ENCODE measurements around the gene BACE1.

Gene BACE1

GRCh38 chr11:117316197-117316961, at the start of gene BACE1:
Gene BACE1, minus strand, starts transcription at chr11:117316256. Its CDS starts 461 bp downstream, at chr11:117315795.
- Histone ChIP-seq H3K4me2 (ENCODE audit: low read length) (no peak within 1 kb of the TSS), H3K4me3 (ENCODE audit: low read length) (no peak within 1 kb of the TSS), H3K4me1 (ENCODE audit: control insufficient read depth, low read length) (no peaks in the 10 kb centered on the region), H3K27ac (ENCODE audit: low read depth, low read length) (no peak within 1 kb of the TSS), H3K9me3 (ENCODE audit: control insufficient read depth, insufficient read depth, low read length) (no peaks in the 10 kb centered on the region), H3K36me3 (ENCODE audit: control insufficient read depth, low read length) (no peaks in the 10 kb centered on the region), H3F3A (ENCODE audit: control insufficient read depth, insufficient read depth) (no peaks in the 10 kb centered on the region), H3K27me3 (ENCODE audit: control insufficient read depth, low read length) (peaks cover 12% of the 10 kb centered on the region), H4K20me1 (ENCODE audit: control insufficient read depth, insufficient read depth, low read depth, low read length) (no peaks in the 10 kb centered on the region), H3K79me2 (ENCODE audit: control insufficient read depth, low read length) (no peaks in the 10 kb centered on the region), H3K9me2 (replicated peaks; ENCODE audit: control insufficient read depth, low read length) (no peaks in the 10 kb centered on the region)
- TF ChIP-seq CTCF (IDR thresholded peaks at IDR 0.05; ENCODE audit: low read depth, low read length, poor library complexity, severe bottlenecking) (no peak), EZH2phosphoT487 (IDR thresholded peaks at IDR 0.05; ENCODE audit: borderline replicate concordance, low read length) (no peak)

GRCh38 chr11:117361432-117361831, 45.4 kb upstream of the BACE1 start:
- no peaks in the 10 kb centered on the region for H4K20me1 ChIP-seq (ENCODE audit: control insufficient read depth, insufficient read depth, low read depth, low read length)
- H3F3A ChIP-seq (ENCODE audit: control insufficient read depth, insufficient read depth) = no peaks in the 10 kb centered on the region
- TF ChIP-seq EZH2phosphoT487 (IDR thresholded peaks at IDR 0.05; ENCODE audit: borderline replicate concordance, low read length) (no peak), CTCF (IDR thresholded peaks at IDR 0.05; ENCODE audit: low read depth, low read length, poor library complexity, severe bottlenecking) (no peak)
- no peaks in the 10 kb centered on the region for H3K9me3 ChIP-seq (ENCODE audit: control insufficient read depth, insufficient read depth, low read length)
- H3K4me3 ChIP-seq (ENCODE audit: low read length) = no peak overlapping the region
- no peak overlapping the region for H3K4me2 ChIP-seq (ENCODE audit: low read length)
- no peak overlapping the region for H3K27ac ChIP-seq (ENCODE audit: low read depth, low read length)
- no peaks in the 10 kb centered on the region for H3K79me2 ChIP-seq (ENCODE audit: control insufficient read depth, low read length)
- no peaks in the 10 kb centered on the region for H3K4me1 ChIP-seq (ENCODE audit: control insufficient read depth, low read length)
- H3K36me3 ChIP-seq (ENCODE audit: control insufficient read depth, low read length) = peaks cover 34% of the 10 kb centered on the region
- no peaks in the 10 kb centered on the region for H3K9me2 ChIP-seq (replicated peaks; ENCODE audit: control insufficient read depth, low read length)
- no peaks in the 10 kb centered on the region for H3K27me3 ChIP-seq (ENCODE audit: control insufficient read depth, low read length)

GRCh38 chr11:117356126-117356890, 40.3 kb upstream of the BACE1 start:
- no peak overlapping the region for H3K4me2 ChIP-seq (ENCODE audit: low read length)
- H3K4me3 ChIP-seq (ENCODE audit: low read length) = no peak overlapping the region
- no peaks in the 10 kb centered on the region for H3K4me1 ChIP-seq (ENCODE audit: control insufficient read depth, low read length)
- H3K79me2 ChIP-seq (ENCODE audit: control insufficient read depth, low read length) = no peaks in the 10 kb centered on the region
- no peaks in the 10 kb centered on the region for H4K20me1 ChIP-seq (ENCODE audit: control insufficient read depth, insufficient read depth, low read depth, low read length)
- TF ChIP-seq EZH2phosphoT487 (IDR thresholded peaks at IDR 0.05; ENCODE audit: borderline replicate concordance, low read length) (no peak), CTCF (IDR thresholded peaks at IDR 0.05; ENCODE audit: low read depth, low read length, poor library complexity, severe bottlenecking) (no peak)
- no peaks in the 10 kb centered on the region for H3K9me2 ChIP-seq (replicated peaks; ENCODE audit: control insufficient read depth, low read length)
- H3K36me3 ChIP-seq (ENCODE audit: control insufficient read depth, low read length) = peaks cover 35% of the 10 kb centered on the region
- no peaks in the 10 kb centered on the region for H3K9me3 ChIP-seq (ENCODE audit: control insufficient read depth, insufficient read depth, low read length)
- H3K27me3 ChIP-seq (ENCODE audit: control insufficient read depth, low read length) = no peaks in the 10 kb centered on the region
- no peak overlapping the region for H3K27ac ChIP-seq (ENCODE audit: low read depth, low read length)
- H3F3A ChIP-seq (ENCODE audit: control insufficient read depth, insufficient read depth) = no peaks in the 10 kb centered on the region

All from DOHH2 (cell line).